Glutamatergic neuron (in vitro differentiated cells): ENCODE data around the gene ZNF541. TPM values are rescaled to one million over a fixed set of nuclear protein-coding genes. Genes with fewer than 3 reads are reported as not detected.

Source experiments
- DNase-seq: peaks from one replicate; pipeline ENCODE4 v3.0.0; 2022
- H3K27ac Mint-ChIP-seq: one replicate; pipeline ENCODE4 v1.8.0; 2020; ENCODE audit warnings: mild to moderate bottlenecking, mixed read lengths, inconsistent platforms; ENCODE audit not compliant: unreplicated experiment
- H3K27me3 Mint-ChIP-seq: one replicate; pipeline ENCODE4 v1.8.0; 2020; ENCODE audit warnings: mild to moderate bottlenecking, moderate library complexity, mixed read lengths, inconsistent platforms; ENCODE audit not compliant: unreplicated experiment
- H3K36me3 Mint-ChIP-seq: one replicate; pipeline ENCODE4 v1.8.0; 2020; ENCODE audit warnings: mild to moderate bottlenecking, mixed read lengths, inconsistent platforms; ENCODE audit not compliant: unreplicated experiment
- H3K4me1 Mint-ChIP-seq: one replicate; pipeline ENCODE4 v1.8.0; 2020; ENCODE audit warnings: mild to moderate bottlenecking, low read depth, mixed read lengths, inconsistent platforms; ENCODE audit not compliant: unreplicated experiment
- H3K4me3 Mint-ChIP-seq: one replicate; pipeline ENCODE4 v1.8.0; 2020; ENCODE audit warnings: mild to moderate bottlenecking, mixed read lengths, inconsistent platforms; ENCODE audit not compliant: unreplicated experiment
- H3K9me3 Mint-ChIP-seq: one replicate; pipeline ENCODE4 v1.8.0; 2020; ENCODE audit warnings: mild to moderate bottlenecking, moderate library complexity, mixed read lengths, inconsistent platforms; ENCODE audit not compliant: unreplicated experiment
- CTCF ChIP-seq: fragments of 200-600 bp; sonication (generic); IDR thresholded peaks from one replicate; pipeline ENCODE4 v1.5.0; 2021; ENCODE audit not compliant: partially characterized antibody, unreplicated experiment
- total RNA-seq: library from RNA; stranded (reverse); fragmentation: NEBNext Ultra II Directional; extraction: Animal tissue kit (Norgen Biotek cat#: 25700); gene quantifications from one replicate; pipeline ENCODE4 v1.2.1, GENCODE V29; 2021; ENCODE audit not compliant: unreplicated experiment

Gene ZNF541
- total RNA-seq, 1 donor from 2014 or later, result not detected

- Mint-ChIP-seq H3K4me3 (no peak overlapping the region), H3K27ac (no peak overlapping the region), H3K9me3 (no peaks in the 10 kb centered on the region), H3K4me1 (no peaks in the 10 kb centered on the region), H3K36me3 (no peaks in the 10 kb centered on the region), H3K27me3 (no peaks in the 10 kb centered on the region)
- DNase-seq, result no peak
- TF ChIP-seq CTCF, result no peak
Measured at GRCh38 chr19:47541518-47541917, 31.4 kb downstream of the ZNF541 start.

- H3K27me3 Mint-ChIP-seq, result no peaks in the 10 kb centered on the region
- no peak overlapping the region for H3K4me3 Mint-ChIP-seq
- no peak for DNase-seq
- TF ChIP-seq CTCF, result no peak
- no peak overlapping the region for H3K27ac Mint-ChIP-seq
- H3K36me3 Mint-ChIP-seq, result no peaks in the 10 kb centered on the region
- H3K9me3 Mint-ChIP-seq, result no peaks in the 10 kb centered on the region
- no peaks in the 10 kb centered on the region for H3K4me1 Mint-ChIP-seq
Measured at GRCh38 chr19:47540748-47541147, 32.2 kb downstream of the ZNF541 start.

- Mint-ChIP-seq H3K27me3 (no peaks in the 10 kb centered on the region), H3K9me3 (no peaks in the 10 kb centered on the region), H3K36me3 (peaks cover 4% of the 10 kb centered on the region), H3K27ac (no peak overlapping the region), H3K4me3 (no peak overlapping the region), H3K4me1 (no peaks in the 10 kb centered on the region)
- TF ChIP-seq CTCF, result no peak
- DNase-seq, result no peak
Measured at GRCh38 chr19:47539747-47540311, 33.1 kb downstream of the ZNF541 start.

GRCh38 chr19:47538812-47539211, 34.1 kb downstream of the ZNF541 start:
- H3K36me3 Mint-ChIP-seq, result peaks cover 4% of the 10 kb centered on the region
- H3K4me3 Mint-ChIP-seq, result no peak overlapping the region
- H3K27ac Mint-ChIP-seq, result no peak overlapping the region
- peaks cover 2% of the 10 kb centered on the region for H3K27me3 Mint-ChIP-seq
- no peaks in the 10 kb centered on the region for H3K9me3 Mint-ChIP-seq
- no peak for TF ChIP-seq CTCF
- no peaks in the 10 kb centered on the region for H3K4me1 Mint-ChIP-seq
- DNase-seq, result no peak

- no peak for TF ChIP-seq CTCF
- no peak overlapping the region for H3K4me3 Mint-ChIP-seq
- H3K9me3 Mint-ChIP-seq, result no peaks in the 10 kb centered on the region
- peaks cover 4% of the 10 kb centered on the region for H3K36me3 Mint-ChIP-seq
- H3K4me1 Mint-ChIP-seq, result no peaks in the 10 kb centered on the region
- no peak overlapping the region for H3K27ac Mint-ChIP-seq
- no peak for DNase-seq
- peaks cover 2% of the 10 kb centered on the region for H3K27me3 Mint-ChIP-seq
Measured at GRCh38 chr19:47537493-47537892, 35.5 kb downstream of the ZNF541 start.
